ENCODE results near the gene PHACTR1. TPM values are rescaled to one million over a fixed set of nuclear protein-coding genes. Genes with fewer than 3 reads are reported as not detected.

The PHACTR1 gene
- total and polyA plus RNA-seq, 12 donors: 0.77 to 16.0 (median 3.5) TPM

DNA sequence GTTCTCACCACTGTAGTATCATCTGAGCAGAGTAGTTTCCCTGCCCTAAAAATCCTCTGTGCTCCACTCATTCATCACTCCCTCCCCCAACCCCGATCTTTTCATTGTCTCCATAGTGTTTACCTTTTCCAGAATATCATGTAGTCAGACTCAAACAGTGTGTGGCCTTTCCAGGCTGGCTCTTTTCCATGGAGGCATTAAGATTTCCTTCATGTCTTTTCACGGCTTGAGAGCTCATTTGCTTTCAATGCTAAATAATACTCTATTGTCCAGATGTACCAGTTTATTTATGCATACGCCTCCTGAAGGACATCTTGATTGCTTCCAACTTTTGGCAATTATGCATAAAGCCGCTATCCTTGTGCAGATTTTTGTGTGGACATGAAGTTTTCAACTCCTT lies 235.8 kb downstream of the PHACTR1 start:
- Histone ChIP-seq H3K27me3 (peaks cover 5% of the 10 kb centered on the region), H3K36me3 (replicated peaks in 1 of 2) (no peaks in the 10 kb centered on the region), H3K4me1 (replicated peaks in 1 of 2) (peaks cover 0 to 4% of the 10 kb centered on the region in 2 donors), H3K4me3 (no peak overlapping the region), H3K27ac (no peak overlapping the region), H3K9me3 (replicated peaks in 1 of 3) (no peaks in the 10 kb centered on the region)
- intact Hi-C loops (cut with DNase I): no loop called here
- 71 to 76% (median 73%) methylated on average over 4 of the region's 4 CpGs for WGBS, 4 donors
- no peak for DNase-seq
- TF ChIP-seq, protein P1, sequence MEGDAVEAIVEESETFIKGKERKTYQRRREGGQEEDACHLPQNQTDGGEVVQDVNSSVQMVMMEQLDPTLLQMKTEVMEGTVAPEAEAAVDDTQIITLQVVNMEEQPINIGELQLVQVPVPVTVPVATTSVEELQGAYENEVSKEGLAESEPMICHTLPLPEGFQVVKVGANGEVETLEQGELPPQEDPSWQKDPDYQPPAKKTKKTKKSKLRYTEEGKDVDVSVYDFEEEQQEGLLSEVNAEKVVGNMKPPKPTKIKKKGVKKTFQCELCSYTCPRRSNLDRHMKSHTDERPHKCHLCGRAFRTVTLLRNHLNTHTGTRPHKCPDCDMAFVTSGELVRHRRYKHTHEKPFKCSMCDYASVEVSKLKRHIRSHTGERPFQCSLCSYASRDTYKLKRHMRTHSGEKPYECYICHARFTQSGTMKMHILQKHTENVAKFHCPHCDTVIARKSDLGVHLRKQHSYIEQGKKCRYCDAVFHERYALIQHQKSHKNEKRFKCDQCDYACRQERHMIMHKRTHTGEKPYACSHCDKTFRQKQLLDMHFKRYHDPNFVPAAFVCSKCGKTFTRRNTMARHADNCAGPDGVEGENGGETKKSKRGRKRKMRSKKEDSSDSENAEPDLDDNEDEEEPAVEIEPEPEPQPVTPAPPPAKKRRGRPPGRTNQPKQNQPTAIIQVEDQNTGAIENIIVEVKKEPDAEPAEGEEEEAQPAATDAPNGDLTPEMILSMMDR (IDR thresholded peaks at IDR 0.05): no peak
- TF ChIP-seq POLR2A (IDR thresholded peaks at IDR 0.05): no peak

GRCh38 chr6:12955956-12956355 lies 239.4 kb downstream of the PHACTR1 start:
- Histone ChIP-seq H3K9me3 (replicated peaks in 1 of 3) (no peaks in the 10 kb centered on the region), H3K27me3 (peaks cover 5% of the 10 kb centered on the region), H3K4me1 (replicated peaks in 1 of 2) (peaks cover 0 to 16% of the 10 kb centered on the region in 2 donors), H3K4me3 (no peak overlapping the region), H3K36me3 (replicated peaks in 1 of 2) (no peaks in the 10 kb centered on the region), H3K27ac (no peak overlapping the region)
- no peak for DNase-seq
- 91 to 95% (median 93%) methylated on average over 5 of the region's 5 CpGs for WGBS, 4 donors
- no peak for TF ChIP-seq POLR2A (IDR thresholded peaks at IDR 0.05)
- TF ChIP-seq, protein P1 (IDR thresholded peaks at IDR 0.05): no peak
- intact Hi-C loops (cut with DNase I): no loop called here

DNA sequence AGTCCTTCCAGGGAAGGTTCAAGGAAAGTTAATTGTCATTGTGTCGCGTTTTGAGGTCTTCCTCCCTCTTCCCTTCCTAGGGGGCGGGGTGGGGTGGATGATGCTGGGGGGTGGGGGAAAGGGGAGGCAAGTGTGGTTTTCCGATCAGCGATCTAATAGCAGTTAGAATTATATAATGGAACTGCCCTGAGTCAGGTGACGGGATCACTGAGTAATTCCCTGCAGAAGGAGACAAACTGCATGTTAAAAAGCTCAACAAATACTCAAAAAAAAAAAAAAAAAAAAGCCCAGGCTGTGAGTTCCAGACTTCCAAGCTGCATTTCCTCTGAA lies 240.4 kb downstream of the PHACTR1 start:
- Histone ChIP-seq H3K9me3 (replicated peaks in 1 of 3) (no peaks in the 10 kb centered on the region), H3K27ac (peak overlapping the region in 3 of 5 donors; percentile 13 to 80 (median 80)), H3K36me3 (replicated peaks in 1 of 2) (no peaks in the 10 kb centered on the region), H3K27me3 (peaks cover 2% of the 10 kb centered on the region), H3K4me3 (peak overlapping the region in 2 of 4 donors; percentile 40 to 90), H3K4me1 (replicated peaks in 1 of 2) (peaks cover 0 to 16% of the 10 kb centered on the region in 2 donors)
- intact Hi-C loops (cut with DNase I): no loop called here
- 1 to 3% (median 1%) methylated on average over 6 of the region's 6 CpGs for WGBS, 4 donors
- no peak for TF ChIP-seq POLR2A (IDR thresholded peaks at IDR 0.05)
- TF ChIP-seq, protein P1 (IDR thresholded peaks at IDR 0.05): no peak
- DNase-seq: no peak

GRCh38 chr6:12957321-12958051 lies 240.9 kb downstream of the PHACTR1 start:
- H3K9me3 ChIP-seq (replicated peaks in 1 of 3): no peaks in the 10 kb centered on the region
- TF ChIP-seq, protein P1 (IDR thresholded peaks at IDR 0.05): no peak
- no peak for TF ChIP-seq POLR2A (IDR thresholded peaks at IDR 0.05)
- H3K27ac ChIP-seq: peak overlapping the region in 3 of 5 donors; percentile 13 to 80 (median 80)
- intact Hi-C loops (cut with DNase I): no loop called here
- 0 to 3% (median 2%) methylated on average over 16 to 24 of the region's 24 CpGs for WGBS, 4 donors
- peak; percentile 39 to 62 (median 46) for DNase-seq
- no peaks in the 10 kb centered on the region for H3K27me3 ChIP-seq
- no peaks in the 10 kb centered on the region for H3K36me3 ChIP-seq (replicated peaks in 1 of 2)
- H3K4me3 ChIP-seq: peak overlapping the region in 3 of 4 donors; percentile 5 to 90 (median 40)
- H3K4me1 ChIP-seq (replicated peaks in 1 of 2): peaks cover 0 to 16% of the 10 kb centered on the region in 2 donors
